Cerebellar cortex (tissue), 1 donor: ENCODE data around the gene BPIFB2.
A peak's percentile ranks its signal among the peaks of the same experiment; 100 is the strongest.
"Not testable (repeated sequence)": the region's sequence is repeated elsewhere in the genome, so short reads cannot be mapped to it uniquely, and the experiment has no call there.

Experiments used
- DNase-seq: peaks from one replicate; pipeline ENCODE4 v3.0.0-alpha.2; 2015; ENCODE audit warnings: low spot score

The BPIFB2 gene

DNA sequence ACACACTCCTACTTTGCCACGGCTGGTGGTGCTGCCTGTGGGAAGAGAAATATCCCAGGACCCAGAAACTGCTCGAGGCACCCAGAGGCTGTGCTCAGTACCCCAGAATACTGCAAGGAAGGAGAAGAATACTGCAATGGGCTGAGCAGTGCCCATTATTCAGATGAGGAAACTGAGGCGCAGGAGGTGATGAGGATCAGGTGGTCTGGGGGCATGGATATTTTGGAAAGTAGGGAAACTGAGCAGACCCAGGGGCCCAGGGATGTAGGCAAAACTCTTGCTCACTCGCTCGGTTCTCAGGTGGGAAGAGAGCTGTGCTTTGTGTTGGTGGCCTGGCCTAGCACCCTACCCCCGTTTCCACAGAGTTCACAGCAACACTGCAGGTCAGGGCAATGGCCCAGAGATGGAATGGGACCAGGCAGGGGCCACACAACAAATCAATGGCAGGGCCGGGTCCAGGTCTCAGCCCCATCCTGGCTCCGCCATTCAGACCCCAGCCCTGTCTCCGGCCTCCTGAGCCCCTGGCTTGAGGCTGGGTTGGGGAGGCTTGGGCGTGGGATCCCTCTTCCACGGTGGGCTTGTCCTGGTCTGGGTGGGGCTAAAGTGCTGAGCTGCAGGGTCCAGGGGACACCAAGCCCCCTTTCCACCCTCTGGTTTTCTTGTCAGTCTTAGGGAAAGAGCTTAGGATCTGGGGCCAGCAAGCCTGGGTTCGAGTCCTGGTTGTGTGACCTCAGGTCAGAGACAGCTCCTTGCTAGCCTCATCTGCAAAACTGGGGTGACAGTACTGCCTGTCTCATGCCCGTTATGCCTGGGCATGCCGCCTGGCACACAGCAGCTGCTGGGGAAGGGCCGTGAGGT, 37.2 kb upstream of the BPIFB2 start:
- no peak for DNase-seq

DNA sequence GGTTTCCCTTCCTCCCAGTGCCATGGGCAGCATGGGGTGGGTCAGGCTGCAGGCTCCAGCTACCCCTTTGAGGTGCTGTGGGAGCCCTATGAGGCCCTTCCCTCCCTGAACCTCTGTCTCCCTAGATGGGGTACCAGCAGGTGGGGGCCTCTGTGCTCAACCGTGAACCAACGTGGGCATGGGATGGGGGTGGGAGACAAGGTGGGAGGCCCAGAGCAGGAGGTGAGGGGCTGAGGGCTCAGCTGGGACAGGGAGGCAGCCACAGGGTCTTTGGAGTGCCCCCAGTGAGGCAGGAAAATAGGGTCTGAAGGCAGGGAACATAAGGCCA, 36.6 kb upstream of the BPIFB2 start:
- DNase-seq = no peak

DNA sequence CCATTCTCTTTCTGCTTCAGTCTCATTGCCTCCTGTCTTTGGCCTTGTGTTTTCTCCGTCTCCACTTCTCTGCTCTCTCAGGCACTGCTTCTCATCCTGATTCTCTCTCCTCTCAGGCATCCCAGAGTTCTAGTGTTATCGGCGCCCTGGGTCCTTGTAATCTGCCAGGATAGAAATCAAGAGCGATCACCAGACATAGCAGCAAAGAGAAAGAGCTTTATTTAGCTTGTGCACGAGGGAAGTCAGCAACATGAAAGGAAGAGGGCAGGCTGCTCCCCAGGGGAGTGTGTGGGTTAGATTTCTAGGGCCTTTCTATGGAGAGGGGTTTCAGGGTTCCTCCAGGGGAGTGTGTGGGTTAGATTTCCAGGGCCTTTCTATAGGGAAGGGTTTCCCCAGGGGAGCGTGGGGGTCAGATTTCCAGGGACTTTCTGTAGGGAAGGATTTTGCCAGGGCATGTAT, 35.8 kb upstream of the BPIFB2 start:
- no peak for DNase-seq

- DNase-seq = no peak
These were observed 35.1 kb upstream of the BPIFB2 start for GRCh38 chr20:32972181-32973076.

DNA sequence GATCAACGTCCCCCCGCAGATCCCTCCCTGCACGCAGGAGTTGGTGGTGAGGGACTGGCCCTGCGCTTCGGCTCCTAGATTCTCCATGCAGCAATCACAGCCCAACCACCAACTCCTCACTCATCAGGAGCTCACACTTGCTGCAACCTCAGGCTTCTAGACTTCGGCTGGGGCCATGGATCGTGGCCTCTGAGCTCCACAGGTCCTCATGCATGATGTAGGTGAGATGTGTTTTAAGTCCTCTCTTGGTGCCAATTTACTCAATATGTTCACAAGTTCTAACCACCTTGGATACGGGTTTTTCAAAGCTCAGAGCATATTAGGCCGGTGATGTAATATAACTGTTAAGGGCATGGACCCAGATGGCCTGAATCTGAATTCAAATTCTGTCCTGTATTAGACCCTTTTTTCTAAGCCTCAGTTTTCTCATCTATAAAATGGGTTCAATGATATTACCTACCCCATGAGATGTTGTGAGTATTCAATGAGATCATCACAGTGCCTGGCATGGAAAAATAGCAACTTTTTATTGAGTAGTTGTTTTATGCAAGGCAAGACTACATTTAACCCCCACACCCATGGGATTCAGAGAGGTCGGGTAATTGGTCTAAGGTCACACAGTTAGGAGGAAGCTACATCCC, 34.3 kb upstream of the BPIFB2 start:
- DNase-seq = no peak

DNA sequence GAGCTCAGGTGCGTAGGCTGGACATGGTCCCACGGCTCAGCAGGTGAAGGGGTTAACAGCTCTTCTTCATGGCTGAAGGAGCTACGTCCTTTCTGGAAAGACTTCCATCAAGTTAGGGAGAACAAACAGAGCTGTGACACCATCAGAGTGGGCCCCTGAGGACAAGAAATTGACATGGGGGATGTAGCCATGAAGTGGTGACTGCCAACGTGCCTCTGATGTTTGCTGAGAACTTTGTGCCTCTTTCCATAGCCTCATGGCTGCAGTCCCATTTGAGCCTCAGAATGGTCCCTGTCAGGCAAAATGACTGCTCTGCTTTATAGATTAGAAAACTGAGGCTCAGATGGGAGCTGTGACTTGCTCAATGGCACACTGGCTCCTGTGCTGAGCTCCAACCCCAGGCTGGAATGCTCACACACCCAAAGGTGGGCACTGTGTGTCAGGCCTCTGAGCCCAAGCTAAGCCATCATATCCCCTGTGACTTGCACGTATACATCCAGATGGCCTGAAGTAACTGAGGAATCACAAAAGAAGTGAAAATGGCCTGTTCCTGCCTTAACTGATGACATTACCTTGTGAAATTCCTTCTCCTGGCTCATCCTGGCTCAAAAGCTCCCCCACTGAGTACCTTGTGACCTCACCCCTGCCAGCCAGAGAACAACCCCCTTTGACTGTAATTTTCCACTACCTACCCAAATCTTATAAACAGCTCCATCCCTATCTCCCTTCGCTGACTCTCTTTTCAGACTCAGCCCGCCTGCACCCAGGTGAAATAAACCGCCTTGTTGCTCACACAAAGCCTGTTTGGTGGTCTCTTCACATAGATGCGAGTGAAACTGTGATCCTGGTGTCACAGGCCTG, 33.1 kb upstream of the BPIFB2 start:
- DNase-seq = not testable (repeated sequence)

- not testable (repeated sequence) for DNase-seq
These were observed 32.4 kb upstream of the BPIFB2 start for GRCh38 chr20:32975121-32975520.

- DNase-seq = no peak
These were observed 31.5 kb upstream of the BPIFB2 start for GRCh38 chr20:32975698-32976674.

GRCh38 chr20:32976746-32977145, 30.8 kb upstream of the BPIFB2 start:
- no peak for DNase-seq

GRCh38 chr20:32977281-32978008, 30.1 kb upstream of the BPIFB2 start:
- no peak for DNase-seq

DNA sequence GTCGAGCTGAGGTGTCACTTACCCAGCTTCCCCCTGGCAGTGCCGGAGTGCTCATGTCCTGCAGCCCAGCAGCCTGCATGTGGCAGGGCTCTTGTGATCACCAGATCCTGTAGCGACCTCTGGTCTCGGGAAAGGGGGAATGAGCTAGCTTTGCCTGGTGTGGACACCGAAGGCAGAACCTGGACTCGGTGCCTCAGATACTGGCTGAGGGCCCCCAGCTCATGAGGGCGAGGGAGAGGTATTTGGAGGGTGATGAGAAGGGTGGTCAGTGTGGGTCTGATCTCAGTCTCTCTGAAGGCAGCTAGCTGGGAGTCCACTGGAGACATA, 29.5 kb upstream of the BPIFB2 start:
- DNase-seq = no peak

- DNase-seq = no peak
These were observed 28.1 kb upstream of the BPIFB2 start for GRCh38 chr20:32979201-32979998.

DNA sequence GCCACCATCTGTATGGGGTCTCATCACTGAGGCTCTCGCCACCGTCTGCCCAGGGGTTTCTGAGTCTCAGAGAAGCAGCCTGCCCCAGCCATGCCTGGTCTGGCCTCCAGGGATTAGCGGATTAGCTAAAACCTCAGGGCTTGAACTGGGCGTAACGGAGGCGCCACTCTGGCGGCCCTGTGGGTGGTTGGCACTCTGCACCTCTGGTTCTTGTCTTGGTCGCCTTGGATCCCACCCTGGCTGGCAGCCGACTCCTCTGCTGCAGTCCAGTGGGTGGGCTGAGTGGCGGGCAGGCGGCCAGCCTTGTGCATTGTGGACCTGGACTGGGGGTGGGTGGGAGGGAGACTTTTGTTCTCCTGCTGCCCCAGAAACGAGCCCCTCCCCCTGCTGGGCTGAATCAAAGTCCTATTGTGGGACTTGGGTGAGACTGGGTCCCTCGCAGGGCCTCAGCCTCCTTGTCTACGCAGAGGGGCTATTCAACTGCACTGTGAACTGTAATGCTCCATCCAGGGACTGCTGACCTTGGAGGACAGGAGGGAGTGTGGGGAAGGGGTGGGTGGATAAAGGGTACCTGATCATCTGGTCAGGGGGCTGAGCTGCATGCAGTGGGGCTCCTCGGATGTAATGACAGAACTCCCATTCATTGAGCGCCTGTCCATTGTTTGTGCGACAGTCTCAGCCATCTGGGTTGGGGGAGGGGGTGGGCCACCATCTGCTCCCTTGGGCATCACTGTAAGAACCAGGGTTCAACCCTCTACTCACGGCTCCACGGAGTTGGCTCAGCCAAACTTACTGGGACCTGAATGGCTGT, 27.2 kb upstream of the BPIFB2 start:
- DNase-seq = no peak

DNA sequence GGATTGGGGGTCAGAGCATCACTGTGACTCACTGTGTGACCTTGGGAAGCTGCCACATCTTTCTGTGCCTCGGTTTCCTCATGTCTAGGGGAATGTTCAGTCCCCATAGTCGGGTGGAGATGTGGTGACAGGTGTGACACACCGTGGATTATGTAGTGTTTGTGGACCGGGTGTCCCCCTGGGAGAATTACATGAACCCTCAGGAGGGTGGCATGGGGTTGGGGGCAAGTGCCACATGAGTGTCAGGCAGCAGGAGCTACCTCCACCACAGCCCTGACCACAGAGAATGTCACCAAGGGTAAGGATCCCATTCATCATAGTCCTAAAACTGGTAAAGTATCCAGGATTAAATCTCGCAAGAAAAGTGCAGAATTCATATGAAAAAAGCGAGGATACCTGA, 26.5 kb upstream of the BPIFB2 start:
- no peak for DNase-seq

DNA sequence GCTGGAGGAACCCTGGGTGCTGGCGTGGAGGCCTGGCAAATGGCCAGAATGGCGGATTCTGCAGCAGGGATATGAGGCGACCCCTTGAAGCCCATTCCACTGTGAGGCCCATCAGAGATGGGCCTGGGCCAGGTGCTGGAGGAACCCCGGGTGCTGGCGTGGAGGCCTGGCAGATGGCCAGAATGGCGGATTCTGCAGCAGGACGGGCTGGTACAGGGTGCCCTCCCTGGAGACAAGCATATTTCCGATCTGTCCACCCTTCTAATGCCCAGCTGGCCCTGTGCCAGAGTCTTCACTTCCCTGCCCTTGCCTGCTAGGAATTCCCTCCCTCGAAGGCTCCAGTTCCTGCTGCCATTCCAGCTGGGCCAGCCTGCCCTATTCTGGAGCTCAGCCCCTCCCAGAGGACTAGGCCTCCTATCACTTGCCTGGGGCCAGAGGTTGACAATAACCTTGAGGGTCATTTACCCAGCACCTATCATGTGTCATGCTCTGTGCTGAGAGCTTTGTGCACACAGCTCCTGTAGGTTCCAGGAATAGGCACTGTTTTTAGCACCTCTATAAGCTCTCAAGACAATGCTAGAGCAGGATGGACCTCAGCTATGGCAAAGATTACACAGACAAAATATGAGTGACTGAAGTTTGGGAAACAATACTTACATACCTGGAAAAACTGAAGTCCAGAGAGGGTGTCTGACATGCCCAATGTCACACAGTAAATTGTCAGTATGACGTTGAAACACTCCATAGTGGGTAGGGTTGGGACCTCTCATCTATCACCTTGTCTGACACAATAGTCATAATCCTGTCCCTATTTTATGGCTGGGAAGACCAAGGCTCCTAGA, 24.7 kb upstream of the BPIFB2 start:
- peak; percentile 21 for DNase-seq

- no peak for DNase-seq
These were observed 23.9 kb upstream of the BPIFB2 start for GRCh38 chr20:32983459-32984112.

GRCh38 chr20:32984196-32984595, 23.3 kb upstream of the BPIFB2 start:
- no peak for DNase-seq
